GM15510 (cell line): ENCODE data around the gene SLC39A3.

Source experiments
- POLR2A ChIP-seq: IDR thresholded peaks from 3 replicates; pipeline ENCODE4 v1.6.1; 2011; ENCODE audit warnings: borderline replicate concordance; ENCODE audit not compliant: insufficient read length; ENCODE audit errors: extremely low read depth

The SLC39A3 gene

GRCh38 chr19:2759362-2759761 is 19.5 kb upstream of the SLC39A3 start:
- no peak for TF ChIP-seq POLR2A

- TF ChIP-seq POLR2A, result no peak
Observed at GRCh38 chr19:2758601-2759313, 18.9 kb upstream of the SLC39A3 start.

GRCh38 chr19:2756921-2757881 is 17.4 kb upstream of the SLC39A3 start:
- TF ChIP-seq POLR2A, result no peak

GRCh38 chr19:2756477-2756876 is 16.7 kb upstream of the SLC39A3 start:
- TF ChIP-seq POLR2A, result no peak

- no peak for TF ChIP-seq POLR2A
Observed at GRCh38 chr19:2755811-2756210, 16.0 kb upstream of the SLC39A3 start.

- TF ChIP-seq POLR2A, result no peak
Observed at GRCh38 chr19:2755448-2755705, 15.6 kb upstream of the SLC39A3 start.

- TF ChIP-seq POLR2A, result no peak
Observed at GRCh38 chr19:2754659-2755447, 15.0 kb upstream of the SLC39A3 start.

GRCh38 chr19:2751438-2751830 is 11.6 kb upstream of the SLC39A3 start:
- no peak for TF ChIP-seq POLR2A

- TF ChIP-seq POLR2A, result no peak
Observed at GRCh38 chr19:2750808-2751437, 11.1 kb upstream of the SLC39A3 start.

- TF ChIP-seq POLR2A, result no peak
Observed at GRCh38 chr19:2747349-2747748, 7.5 kb upstream of the SLC39A3 start.

- no peak for TF ChIP-seq POLR2A
Observed at GRCh38 chr19:2744113-2744512, 4.3 kb upstream of the SLC39A3 start.

- no peak for TF ChIP-seq POLR2A
Observed at GRCh38 chr19:2743099-2743498, 3.3 kb upstream of the SLC39A3 start.

GRCh38 chr19:2740314-2740656 is 468 bp upstream of the SLC39A3 start:
- TF ChIP-seq POLR2A, result no peak

GRCh38 chr19:2736550-2737190 is 3.1 kb downstream of the SLC39A3 start:
- TF ChIP-seq POLR2A, result no peak
